Retina (tissue), 1 donor: ENCODE results near the gene ALPP.
"Not testable (repeated sequence)": the region's sequence is repeated elsewhere in the genome, so short reads cannot be mapped to it uniquely, and the experiment has no call there.

Experiments
- DNase-seq: peaks from one replicate; pipeline ENCODE4 v3.0.0-alpha.2; 2016

Gene ALPP

DNA sequence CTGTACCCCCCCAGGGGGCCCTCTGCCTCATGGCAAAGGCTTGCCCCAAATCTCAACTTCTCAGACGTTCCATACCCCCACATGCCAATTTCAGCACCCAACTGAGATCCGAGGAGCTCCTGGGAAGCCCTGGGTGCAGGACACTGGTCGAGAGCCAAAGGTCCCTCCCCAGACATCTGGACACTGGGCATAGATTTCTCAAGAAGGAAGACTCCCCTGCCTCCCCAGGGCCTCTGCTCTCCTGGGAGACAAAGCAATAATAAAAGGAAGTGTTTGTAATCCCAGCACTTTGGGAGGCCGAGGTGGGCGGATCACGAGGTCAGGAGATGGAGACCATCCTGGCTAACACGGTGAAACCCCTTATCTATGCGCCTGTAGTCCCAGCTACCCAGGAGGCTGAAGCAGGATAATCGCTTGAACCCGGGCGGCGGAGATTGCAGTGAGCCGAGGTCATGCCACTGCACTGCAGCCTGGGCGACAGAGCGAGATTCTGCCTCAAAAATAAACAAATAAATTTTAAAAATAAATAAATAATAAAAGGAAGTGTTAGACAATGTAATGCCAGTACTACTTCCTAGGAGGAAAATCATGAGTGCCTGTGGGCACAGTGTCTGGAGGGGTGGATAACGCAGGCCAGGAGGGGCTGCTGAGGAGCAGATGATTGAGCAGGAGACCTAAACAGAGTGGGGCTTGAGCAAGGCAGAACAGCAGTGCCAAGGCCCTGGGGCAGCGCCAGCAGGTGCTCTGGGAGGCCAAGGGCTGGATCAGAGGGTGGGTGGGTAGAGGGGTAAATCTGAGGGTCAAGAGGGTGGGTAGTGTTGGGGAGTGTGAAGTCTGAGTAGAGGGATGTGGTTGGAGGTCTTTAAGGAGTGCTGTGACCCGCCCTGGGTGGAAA lies 4.0 kb downstream of the ALPP start:
- DNase-seq: no peak

DNA sequence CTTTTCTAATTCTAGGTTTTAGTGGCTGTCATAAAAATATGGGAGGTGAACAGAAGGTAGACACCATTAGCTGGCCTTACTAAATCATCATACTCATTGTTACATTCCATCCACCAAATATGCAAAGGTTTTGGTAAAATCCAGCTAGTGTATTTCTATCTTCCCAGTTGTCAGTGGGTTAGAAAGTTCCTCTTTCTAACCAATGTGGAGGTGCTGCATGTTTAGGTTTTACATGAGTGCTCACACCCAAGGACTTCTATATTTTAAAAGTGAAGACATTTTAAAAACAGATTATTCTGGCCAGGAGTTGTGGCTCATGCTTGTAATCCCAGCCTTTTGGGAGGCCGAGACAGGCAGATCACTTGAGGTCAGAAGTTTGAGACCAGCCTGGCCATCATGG lies 5.9 kb downstream of the ALPP start:
- DNase-seq: no peak

DNA sequence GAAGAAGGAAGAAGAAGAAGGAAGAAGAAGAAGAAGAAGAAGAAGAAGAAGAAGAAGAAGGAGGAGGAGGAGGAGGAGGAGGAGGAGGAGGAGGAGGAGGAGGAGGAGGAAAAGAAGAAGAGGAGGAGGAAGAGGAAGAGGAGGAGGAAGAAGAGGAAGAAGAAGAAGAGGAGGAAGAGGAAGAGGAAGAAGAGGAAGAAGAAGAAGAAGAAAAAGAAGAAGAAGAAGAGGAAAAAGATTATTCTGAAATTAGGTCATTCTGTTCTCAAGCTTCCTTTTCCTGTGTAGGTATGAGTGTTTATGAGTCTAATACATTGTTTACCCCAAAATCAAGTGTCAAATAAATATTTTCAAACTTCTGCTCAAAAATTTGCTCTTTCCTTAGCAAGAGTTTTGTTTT lies 6.5 kb downstream of the ALPP start:
- DNase-seq: not testable (repeated sequence)

DNA sequence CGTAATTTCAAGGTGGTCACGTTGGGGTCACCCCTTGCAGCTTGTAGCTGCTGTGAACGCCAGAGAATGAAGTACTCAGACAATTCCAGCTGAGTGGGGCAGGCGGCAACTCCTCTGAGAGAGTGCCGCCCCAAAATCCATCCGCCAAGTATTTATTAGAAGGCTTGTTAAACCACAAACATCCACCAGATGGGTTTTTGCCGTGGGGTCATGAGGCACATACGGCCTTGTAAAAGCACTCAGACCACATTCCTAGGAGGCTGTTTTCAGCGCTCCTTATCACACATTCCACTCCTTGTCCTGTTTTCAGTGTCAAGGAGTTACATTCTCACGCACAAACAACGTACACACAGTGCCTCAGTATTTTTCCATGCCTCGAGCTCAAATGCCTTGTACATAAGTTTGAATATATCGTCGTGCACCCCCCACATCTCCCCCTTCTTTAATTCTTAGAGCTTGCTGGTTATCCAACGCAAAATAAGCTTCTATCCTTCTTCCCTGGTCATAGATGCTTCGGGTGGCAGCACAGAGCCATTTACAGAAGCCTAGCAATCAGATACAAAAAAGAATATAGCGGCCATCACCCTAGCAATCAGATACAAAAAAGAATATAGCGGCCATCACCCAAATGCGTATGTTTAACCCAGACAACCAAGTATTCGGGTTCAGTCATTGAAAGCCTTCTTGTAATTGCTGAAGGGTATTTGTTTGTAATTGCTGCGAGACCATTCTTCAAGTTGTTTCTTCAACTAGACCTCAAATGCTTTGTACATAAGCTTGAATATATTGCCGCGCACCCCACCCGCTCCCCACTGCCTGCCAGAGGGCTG lies 7.3 kb downstream of the ALPP start:
- peak; percentile 27 for DNase-seq

DNA sequence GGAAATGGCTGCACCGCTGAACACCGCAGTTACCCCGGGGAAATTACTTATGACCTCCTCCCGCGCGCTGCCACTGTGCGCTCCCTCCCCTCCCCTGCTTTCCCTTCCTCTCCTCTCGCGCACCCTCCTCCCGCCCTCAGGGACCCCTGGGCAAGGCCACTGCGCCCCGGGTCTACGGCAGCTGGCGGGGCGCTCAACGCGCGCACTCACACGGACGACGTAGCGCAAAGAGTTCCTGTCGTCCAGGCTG lies 7.9 kb downstream of the ALPP start:
- no peak for DNase-seq

DNA sequence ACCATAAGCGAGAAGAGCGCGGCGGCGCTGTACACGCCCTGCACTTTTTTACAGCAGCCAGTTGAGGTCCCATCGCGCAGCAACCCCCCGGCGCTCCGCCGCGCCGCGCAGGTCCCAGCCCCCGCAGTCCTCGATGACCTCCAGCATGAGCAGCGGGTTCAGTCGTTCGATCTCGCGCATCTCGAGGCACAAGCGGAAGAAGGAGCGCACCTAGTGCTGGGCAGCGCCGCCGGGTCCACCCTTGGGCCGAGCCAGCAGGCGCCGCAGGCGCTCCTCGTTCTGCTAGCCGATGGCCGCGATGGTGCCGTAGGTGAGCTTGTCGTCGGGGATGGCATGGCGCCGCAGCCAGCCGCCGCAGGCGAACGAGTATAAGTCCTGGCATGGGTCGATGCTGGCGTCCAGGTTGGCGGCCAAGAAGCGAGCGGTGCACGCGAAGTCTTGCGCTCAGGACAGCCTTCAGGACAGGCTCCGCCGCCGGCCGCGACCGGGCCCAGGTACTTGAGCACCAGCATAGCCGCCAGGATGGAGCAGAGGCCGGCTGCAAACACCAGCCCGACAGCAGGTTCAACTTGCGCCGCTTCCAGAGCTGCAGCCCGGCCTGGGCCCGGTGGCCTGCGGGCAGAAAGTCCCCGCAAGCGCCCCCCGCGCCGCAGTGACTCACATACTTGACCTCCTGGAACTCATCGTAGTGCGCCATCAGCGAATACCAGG lies 8.3 kb downstream of the ALPP start:
- peak; percentile 73 for DNase-seq

DNA sequence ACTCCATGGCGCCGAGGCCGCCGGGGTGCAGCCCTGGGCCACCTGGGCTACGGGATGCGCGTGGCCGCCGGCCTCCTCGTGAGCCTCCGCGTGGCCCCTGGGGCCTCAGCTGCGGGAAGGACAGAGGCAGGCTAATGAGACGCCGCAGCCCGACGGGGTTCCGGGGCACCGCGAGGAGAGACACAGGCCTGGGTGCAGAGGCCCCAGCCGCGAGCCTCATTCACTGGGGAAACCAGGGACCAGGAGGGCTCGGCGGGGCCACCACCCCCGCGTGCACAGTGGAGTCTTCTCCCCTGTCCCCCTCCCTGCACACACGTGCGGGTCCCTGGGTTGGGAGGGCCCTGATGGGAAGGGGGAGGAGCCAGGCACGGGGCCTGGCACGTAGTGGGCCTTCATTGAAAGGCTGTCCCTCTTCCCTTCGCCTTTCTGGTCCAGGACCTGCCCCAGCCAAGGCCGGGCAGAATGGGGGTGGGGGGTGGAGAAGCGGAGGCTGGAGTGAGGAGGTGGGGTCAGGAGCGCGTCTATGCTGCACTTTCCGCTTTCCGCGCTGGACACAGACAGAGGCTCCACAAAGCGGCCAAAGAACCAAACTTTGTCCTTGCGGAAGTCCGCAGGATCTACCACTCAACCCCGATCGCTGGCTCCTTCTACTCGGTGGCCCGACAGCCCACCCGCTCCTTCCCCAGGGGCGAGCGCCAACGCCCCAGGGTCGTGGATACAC lies 9.1 kb downstream of the ALPP start:
- peak; percentile 32 for DNase-seq

DNA sequence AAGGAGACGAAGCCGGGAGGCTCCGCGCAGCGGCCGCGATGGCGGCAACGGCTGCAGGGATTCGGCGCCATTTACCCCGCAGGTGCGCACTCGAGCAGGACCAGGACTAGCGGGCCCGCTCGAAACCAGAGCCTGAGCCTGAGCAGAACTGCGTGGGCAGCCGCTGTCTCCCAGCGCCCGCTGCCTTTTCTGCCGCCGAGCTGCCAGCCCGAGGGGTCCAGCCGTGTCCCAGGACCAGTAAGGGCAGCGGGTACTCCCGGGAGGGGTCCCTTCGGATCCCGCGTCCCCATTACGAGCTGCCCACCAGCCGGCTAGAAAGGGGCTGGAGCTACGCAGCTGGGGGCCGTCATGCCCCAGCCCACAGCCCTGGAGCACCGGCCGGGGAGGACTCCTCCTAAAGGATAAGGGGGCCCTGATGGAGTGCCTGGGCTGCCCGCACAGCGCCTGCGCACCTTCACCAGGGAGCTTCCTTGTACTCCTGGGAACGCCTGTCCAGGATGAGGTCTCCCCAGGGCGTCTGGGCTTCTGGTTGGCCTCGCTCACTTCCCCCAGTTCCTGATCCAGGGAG lies 9.9 kb downstream of the ALPP start:
- DNase-seq: peak; percentile 47

DNA sequence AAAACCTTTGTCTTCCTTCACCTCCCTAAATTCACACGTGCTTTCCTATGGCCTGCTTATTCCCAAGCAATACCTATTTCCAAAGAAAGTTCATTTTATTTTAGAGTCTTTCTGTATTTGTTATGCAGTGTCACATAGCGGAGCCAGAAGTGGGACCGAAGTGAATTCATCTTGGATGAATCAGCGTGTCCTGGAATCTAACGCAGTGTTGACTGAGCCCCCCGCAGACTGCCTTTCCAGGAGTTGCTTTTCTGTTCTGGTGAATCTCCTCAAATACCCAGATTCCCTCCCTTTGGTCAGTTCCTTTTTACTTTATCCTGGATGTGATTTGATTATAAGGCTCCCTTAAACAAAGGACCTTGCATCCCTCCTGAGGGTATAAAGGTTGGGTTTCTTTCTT lies 10.8 kb downstream of the ALPP start:
- DNase-seq: no peak

DNA sequence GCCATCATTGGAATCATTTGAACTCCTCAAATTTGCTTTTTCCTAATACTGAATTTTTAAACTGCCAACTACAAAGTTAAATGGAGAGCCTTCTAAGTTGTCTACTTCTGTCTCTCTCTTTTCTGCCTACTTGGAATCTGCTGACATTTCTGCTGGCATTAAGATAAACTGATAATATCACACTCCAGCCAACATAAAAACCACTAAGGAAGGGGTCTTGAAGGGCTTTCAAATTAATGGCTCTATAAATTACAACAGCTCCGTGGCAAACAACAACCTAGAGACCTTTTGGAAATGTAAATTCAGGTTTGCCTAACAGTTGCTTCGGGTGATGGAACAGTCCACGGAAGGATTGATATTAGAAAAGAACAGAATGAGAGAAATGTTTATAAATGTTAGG lies 12.1 kb downstream of the ALPP start:
- DNase-seq: no peak

DNA sequence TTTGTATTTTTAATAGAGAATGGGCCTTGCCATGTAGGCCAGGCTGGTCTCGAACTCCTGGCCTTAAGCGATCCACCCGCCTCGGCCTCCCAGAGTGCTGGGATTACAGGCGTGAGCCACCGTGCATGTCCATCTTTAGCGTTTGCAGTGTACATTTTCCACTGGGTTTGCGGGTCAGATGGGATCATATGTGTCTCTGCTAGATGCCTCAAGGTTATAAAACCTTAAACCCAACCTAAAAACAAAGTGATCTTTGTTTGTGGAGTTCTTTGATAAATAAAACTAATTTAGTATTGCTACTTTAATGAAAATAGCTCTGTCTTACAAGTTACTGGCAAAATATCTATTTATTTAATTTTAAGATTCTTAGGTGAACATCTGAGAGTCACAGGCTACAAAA lies 15.0 kb downstream of the ALPP start:
- no peak for DNase-seq

DNA sequence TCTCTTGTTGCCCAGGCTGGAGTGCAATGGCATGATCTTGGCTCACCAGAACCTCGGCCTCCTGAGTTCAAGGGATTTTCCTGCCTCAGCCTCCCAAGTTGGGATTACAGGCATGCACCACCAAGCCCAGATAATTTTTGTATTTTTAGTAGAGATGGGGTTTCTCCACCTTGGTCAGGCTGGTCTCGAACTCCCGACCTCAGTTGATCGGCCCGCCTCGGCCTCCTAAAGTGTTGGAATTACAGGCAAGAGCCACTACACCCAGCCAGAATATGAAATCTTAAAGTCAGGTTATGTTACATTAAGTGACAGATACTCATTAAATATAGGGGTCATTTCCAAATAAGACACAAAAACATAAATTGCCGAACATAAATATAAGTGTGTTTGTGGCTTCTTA lies 15.9 kb downstream of the ALPP start:
- DNase-seq: not testable (repeated sequence)

DNA sequence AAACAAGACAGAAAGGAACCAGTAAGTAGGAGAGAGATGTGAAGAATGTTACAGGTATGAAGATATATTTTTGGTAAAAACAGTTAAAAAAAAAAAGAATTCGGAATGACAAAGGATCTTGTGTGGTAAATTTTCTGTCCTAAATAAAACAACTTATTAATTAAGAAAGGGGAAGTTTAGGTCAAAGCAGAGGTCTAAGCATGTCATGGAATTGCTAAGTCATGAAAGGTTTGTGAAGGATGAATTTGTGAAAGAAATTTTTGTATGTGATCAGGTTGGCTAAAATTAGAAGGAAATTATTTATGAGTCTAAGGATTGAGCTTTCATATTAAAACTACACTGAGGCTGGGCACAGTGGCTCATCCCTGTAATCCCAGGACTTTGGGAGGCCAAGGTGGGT lies 17.0 kb downstream of the ALPP start:
- DNase-seq: no peak

DNA sequence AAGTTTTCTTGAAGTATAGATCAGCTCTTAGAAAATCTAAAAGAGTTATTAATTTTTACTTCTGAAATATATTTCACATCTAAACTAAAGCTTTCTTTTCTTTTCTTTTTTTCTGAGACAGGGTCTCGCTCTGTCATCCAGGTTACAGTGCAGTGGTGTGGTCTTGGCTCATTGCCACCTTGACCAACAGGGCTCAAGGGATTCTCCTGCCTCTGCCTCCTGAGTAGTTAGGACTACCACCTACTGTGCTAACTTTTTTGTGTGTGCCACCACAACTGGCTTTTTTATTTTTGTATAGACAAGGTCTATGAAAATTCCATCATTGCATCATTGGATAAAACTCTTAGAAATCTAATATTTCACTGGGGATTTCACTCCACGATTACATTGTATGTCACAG lies 18.1 kb downstream of the ALPP start:
- no peak for DNase-seq

DNA sequence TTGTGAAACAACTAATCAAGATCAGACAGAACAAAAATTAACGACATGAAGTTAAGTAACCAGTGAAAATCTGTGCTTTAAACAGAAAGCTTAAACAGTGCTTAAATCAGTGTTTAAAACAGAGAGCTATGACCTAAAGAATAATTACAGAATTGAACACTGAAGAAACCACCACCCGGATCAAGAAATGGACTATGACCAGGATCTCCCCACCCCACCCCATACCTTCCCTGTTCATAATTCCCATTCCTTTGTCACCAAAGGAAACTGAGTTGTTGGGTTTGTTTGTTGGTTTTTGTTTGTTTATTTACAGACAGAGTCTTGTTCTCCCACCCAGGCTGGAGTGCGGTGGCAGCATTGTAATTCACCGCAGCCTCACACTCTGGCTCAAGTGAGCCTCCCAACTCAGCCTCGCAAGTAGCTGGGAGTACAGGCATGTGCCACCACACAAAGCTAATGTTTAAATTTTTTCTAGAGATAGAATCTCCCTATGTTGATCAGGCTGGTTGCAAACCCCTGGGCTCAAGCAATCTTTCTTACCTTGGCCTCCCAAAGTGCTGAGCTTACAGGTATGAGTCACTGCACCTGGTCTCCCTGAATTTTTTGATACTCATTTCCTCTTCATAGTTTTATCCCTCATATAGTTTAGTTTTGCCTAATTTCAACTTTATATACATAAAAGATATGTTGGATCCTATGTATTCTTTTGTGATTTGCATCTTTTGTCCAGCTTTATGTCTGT lies 19.9 kb downstream of the ALPP start:
- DNase-seq: no peak

DNA sequence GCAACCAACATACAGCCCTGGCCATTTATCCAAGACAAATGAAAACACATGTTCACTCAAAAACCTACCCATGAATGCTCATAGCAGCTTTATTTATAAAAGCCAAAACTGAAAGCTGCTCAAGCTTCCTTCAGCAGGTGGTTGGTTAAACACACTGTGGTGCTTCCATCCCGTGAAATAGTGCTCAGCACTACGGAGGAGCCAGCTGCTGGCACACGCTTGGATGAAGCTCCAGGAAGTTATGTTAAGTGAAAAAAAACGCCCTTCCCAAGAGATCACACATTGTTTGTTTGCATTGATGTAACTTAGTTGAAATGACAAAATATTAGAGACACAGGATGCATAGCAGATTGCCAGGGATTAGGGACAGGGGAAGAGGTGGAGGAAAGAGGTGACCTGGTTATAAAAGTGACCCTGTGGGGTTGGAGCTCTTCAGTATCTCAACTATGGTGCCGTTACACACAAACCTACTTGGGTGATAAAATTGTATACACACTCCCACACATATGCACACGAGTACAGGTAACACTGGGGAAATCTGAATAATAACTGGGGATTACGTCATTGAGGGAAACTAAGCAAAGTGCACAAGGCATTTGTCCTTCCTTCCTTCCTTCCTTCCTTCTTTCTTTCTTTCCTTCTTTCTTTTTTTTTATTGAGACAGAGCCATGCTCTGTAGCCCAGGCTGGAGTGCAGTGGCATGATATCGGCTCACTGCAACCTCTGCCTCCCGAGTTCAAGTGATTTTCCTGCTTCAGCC lies 21.9 kb downstream of the ALPP start:
- DNase-seq: no peak

DNA sequence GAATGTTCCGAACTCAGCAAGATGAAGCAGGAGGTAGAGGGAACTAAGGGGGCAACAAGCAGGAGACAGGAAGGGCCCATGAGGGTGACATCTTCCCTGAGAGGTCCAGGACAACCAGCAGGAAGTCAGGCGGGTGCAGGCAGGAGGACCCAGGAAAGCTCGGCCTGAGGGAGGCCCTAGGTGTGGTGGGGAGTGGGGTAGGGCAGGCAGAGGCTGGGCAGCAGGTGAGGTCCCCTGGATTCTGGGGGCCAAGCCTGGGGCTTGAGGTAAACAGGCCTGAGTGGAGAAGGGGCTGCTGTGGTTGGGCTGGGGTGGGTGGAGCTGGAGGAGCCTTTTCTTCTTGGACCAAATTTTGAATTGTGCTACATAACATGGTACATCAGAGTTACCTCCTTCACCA lies 24.0 kb downstream of the ALPP start:
- DNase-seq: no peak

DNA sequence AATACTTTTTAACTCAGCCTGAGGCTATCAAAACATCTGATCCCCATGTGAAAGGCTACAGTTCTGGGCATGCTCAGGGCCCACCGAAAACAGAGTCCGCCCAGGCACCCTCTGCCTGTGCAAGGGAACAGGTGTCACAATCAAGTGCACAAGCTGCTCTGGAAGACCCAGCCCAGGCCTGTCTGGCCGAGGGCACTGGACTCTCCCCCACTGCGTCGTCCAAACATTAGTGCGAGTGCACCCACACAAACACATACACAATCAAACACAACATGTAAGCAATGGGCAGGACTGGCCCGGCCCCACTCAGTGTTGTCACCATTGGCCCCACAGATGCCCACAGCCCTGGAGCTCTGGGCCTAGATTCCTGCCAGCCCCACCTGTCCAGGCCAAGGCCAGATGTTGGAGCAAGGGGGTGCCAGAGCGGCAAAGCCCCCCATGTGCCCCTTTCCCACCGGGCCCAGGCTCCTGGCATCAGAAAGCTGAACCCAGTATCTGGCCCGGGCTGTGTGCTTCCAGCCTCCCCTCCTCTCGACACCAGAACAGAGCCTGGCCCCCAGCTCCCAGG lies 27.5 kb downstream of the ALPP start:
- DNase-seq: no peak

DNA sequence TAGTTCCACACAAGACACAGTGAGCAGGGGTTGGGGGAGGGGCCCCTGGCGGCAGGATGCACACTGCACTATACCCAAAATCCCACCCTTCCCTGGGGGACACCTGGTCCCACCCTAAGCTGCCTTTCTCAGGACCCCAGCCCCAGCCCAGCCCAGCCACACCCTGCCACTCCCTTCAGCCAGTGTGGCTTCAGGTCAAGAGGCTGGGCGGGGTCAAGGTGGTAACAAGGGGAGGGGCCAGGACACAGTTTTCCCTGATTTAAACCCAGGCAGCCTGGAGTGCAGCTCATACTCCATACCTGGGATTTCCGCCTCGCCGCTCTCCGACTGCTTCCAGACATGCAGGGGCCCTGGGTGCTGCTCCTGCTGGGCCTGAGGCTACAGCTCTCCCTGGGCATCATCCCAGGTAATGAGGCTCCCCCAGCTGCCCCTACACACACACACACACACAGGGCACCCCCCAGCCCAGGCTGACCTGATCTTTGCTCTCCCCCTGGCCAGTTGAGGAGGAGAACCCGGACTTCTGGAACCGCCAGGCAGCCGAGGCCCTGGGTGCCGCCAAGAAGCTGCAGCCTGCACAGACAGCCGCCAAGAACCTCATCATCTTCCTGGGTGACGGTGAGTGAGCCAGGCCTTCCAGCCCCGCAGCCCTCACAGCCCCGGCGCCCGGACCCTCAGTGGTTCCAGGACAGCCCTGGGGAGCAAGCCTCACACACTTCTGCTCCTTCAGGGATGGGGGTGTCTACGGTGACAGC lies 28.2 kb downstream of the ALPP start, which contains the start of gene ALPG:
Gene ALPG, plus strand, starts transcription at position 289 of the 755 bp plus-strand sequence. Its CDS starts 51 bp downstream, at position 340.
- DNase-seq: no peak
